Right renal cortex interstitium (tissue), 3 donors: Measurements from ENCODE around the gene BIRC6. TPM values are rescaled to one million over a fixed set of nuclear protein-coding genes. Genes with fewer than 3 reads are reported as not detected.
"Not testable (repeated sequence)": the region's sequence is repeated elsewhere in the genome, so short reads cannot be mapped to it uniquely, and the experiment has no call there.

ENCODE experiments used
- DNase-seq, 3 donors: peaks; one replicate each; pipeline ENCODE4 v3.0.0-alpha.2; 2013; ENCODE audit warnings: low read depth in 3 of 3, low spot score in 2 of 3
- polyA plus RNA-seq, 3 donors: library from polyadenylated mRNA; unstranded; fragments of 120-200 nt; gene quantifications; one replicate each; pipeline ENCODE4 v1.2.1, GENCODE V29; 2013; ENCODE audit not compliant: insufficient read length in 3 of 3

Gene BIRC6
- polyA plus RNA-seq, 3 donors: 66.2 to 84.6 (median 77.9) TPM

DNA sequence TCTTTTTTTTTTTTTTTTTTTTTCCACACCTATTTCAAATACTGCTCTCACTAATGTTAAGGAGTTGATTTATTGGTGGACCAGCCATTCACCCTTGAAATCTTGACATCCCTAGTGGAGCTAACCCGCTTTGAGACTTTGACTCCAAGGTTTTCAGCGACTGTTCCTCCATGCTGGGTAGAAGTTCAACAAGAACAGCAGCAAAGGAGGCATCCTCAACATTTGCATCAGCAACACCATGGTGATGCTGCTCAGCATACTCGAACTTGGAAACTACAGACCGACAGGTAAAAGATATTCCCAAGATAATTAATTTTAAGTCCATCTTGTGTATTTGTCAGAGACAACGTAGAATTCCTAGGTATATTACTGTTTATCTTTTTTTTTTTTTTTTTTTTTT lies 74.0 kb downstream of the BIRC6 start:
- DNase-seq: no peak

DNA sequence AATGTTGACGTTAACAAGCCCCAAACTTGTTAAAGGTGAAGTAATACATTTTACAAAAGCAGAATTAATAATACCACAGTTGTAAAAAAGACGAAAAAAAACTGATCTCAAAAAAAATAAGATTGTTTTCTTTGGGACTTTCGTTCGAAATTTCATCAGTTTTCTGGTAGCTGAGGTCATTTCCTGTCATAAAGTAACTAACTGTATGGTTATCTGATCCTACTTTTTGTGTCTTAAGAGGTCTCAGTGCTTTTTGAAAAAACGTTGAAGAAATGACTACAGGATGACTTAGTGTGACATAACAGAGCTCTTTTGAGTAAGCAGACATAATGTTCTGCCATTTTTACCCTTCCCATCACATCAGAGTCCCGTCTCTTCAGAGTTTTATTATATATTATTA lies 79.3 kb downstream of the BIRC6 start:
- DNase-seq: no peak

- no peak for DNase-seq
These were observed 85.2 kb downstream of the BIRC6 start for GRCh38 chr2:32442020-32442467.

- DNase-seq: no peak
These were observed 89.5 kb downstream of the BIRC6 start for GRCh38 chr2:32446369-32446768.

- no peak for DNase-seq
These were observed 94.0 kb downstream of the BIRC6 start for GRCh38 chr2:32450851-32451250.

DNA sequence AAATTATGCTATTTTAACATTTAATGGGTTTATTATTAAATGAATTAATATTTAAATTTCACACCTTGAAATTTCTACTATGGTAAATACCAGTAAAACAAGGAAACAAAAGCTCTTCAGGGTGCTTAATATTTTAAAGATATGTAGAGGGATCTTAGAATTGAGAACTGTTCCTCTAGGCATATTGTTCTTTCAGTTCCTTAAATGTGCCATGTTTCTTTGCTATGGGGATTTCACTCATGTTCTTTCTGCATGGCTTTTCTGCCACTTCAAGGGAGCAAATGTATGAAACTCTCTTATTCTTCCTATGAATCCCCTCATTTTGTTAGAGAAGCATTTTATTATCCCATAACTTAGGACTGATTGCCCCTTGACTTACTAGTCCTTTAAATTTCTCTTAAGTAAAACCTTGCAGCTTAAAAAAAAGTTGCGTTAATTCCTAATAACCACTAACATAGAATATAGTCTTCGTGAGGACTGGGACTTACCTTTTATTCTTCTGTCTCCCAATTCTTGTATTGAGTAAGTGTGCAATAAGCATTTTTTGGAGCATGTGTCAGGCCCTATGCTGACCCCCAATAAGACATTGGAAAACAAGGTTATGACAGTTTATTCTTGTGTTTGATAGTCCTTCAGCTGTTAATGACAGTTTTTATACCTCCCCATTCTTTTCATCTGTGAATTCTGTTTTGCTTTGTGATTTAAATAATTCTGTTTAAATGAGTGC lies 95.7 kb downstream of the BIRC6 start:
- DNase-seq: no peak

DNA sequence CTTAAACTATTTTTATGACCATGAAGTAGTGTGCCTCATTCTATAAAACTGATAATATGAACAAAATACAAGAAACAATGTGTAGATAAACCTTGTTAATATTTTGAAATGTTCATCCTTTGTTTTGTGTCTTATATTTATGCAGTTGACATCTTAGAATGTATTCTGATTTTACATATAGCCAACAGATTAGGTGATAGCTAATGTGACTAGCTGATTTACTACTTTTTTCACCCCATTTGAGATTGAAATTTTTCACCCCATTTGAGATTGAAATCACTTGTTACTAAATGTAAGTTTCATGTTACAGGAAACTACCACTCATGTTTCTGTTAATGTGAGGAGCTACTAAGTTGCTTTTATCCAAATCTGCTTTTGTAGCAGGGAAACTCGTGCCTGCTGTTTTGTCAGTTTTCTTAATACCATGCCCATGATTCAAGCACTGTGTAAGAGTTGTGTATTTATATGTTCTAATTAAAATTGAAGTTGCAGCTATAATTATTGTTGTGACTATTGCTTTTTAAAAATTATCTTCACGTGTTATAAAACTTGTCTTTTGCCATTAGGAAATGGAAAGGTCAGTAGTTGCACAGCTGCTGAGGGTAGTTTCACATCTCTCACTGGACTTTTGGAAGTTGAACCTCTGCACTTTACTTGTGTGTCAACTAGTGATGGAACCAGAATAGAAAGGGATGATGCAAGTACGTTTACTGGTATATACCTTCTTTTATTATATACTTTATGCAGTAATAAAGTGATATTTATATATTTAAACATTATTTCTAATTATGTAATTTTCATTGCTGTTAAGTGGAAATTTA lies 96.6 kb downstream of the BIRC6 start:
- DNase-seq: no peak

GRCh38 chr2:32455816-32456215 lies 99.0 kb downstream of the BIRC6 start:
- DNase-seq: no peak

- no peak for DNase-seq
These were observed 100.0 kb downstream of the BIRC6 start for GRCh38 chr2:32456808-32457207.

- DNase-seq: no peak
These were observed 101.0 kb downstream of the BIRC6 start for GRCh38 chr2:32457814-32458213.

GRCh38 chr2:32460861-32461260 lies 104.0 kb downstream of the BIRC6 start:
- DNase-seq: not testable (repeated sequence)

DNA sequence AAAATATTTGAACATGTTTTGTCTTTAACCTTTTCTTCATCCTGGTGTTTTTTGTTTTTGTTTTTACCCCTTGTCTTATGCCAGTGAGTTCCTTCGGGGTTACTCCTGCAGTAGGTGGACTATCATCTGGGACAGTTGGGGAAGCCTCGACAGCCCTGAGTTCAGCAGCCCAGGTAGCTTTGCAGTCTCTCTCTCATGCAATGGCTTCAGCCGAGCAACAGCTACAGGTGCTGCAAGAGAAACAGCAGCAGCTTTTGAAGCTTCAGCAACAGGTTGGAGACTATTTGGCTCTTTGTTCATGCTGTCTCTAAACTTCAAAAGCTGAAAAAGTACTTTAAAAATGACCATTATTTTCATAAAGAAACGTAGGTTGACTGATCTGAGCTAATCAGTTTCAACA lies 106.3 kb downstream of the BIRC6 start:
- no peak for DNase-seq

DNA sequence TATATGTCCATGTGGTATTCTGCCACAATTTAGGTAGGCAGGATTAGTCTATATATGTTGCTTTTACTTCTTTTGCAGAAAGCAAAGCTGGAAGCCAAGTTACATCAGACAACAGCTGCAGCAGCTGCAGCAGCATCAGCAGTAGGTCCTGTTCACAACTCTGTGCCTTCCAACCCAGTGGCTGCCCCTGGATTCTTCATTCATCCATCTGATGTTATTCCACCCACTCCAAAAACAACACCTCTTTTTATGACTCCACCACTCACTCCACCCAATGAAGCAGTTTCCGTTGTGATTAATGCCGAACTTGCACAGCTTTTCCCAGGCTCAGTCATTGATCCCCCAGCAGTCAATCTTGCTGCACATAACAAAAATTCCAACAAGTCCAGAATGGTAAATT lies 107.6 kb downstream of the BIRC6 start:
- no peak for DNase-seq

GRCh38 chr2:32472605-32473004 lies 115.8 kb downstream of the BIRC6 start:
- no peak for DNase-seq

DNA sequence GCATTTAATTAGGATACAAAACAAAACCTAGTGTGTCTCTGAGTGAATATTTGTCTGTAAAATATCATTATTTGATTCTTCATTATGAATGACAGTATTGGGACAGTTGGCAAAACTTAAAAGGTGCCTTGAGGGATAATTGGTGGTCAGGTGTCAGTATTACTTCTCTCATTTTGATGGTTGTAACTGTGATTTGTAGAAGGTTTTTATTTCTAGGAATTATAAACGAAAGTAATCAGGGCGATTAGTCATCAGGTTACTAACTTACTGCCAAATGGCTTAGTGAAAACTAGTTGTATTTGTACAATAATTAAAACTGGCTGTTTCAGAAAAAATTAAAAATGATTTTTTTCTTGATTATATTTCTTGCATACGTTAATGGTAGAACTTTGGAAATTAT lies 117.6 kb downstream of the BIRC6 start:
- no peak for DNase-seq

GRCh38 chr2:32478889-32479620 lies 122.2 kb downstream of the BIRC6 start:
- no peak for DNase-seq

- DNase-seq: no peak
These were observed 123.2 kb downstream of the BIRC6 start for GRCh38 chr2:32479993-32480392.

GRCh38 chr2:32482471-32482870 lies 125.6 kb downstream of the BIRC6 start:
- no peak for DNase-seq

DNA sequence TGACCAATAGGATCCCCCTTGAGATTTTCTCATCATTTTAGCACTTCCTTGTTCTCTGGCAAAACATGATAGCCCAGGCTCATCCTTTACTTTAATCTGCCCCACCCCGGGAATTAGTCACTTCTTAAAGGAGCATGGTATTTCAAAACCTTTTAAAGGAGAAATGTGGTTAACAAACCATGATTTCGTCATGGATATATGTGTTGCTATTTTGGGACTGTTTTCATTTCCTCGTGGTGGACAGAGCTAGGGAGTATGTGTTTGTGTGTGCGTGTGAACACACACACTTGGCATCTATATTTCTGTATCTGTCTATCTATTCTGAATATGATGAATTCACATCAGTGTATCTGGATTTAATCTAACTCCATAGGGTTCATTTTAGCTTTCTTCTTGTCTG lies 128.1 kb downstream of the BIRC6 start:
- DNase-seq: no peak

- DNase-seq: no peak
These were observed 128.6 kb downstream of the BIRC6 start for GRCh38 chr2:32485399-32485798.

GRCh38 chr2:32489061-32489460 lies 132.2 kb downstream of the BIRC6 start:
- DNase-seq: no peak
